Measurements from ENCODE around the gene FAM177A1. TPM values are rescaled to one million over a fixed set of nuclear protein-coding genes. Genes with fewer than 3 reads are reported as not detected.

FAM177A1 gene
- total and polyA plus RNA-seq, 2 donors (not counting 1 experiment from before 2014, with no cell fraction given): 63.4 to 64.6 TPM

DNA sequence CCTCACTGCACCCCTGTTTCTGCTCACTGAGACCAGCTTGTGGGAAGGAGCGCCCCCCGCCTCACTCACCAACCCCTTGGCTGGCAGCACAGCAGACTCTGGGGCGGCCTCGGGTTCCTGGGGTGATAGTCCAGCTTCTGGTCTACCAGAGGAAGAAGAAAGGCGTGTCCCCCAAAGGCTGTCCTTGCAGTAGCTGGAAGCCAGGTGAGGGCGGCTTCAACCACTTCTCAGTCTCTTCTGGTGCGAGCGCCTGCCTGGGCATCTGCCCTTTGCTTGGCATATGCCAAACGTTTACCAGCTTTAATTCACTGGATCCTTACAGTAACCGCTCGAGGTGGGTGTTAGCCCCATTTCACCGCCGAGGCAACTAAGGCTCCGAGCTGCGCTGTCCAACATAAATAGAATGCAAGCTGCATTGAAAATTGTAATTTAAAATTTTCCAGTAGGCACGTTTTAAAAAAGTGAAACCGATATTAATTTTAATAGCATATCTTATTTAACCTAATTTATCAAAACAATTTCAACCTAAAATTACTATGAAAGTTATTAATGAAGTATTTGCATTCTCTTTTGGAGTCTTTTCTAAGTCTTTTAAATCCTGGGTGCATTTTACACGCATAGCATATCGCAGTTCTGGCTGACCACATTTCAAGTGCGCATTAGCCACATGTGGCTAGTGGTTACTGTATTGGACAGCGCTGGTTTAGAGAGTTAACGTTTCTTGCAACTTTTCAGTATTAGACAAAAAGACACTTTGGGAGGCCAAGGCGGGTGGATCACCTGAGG is 872 bp downstream of the FAM177A1 start:
- H2AFZ ChIP-seq (ENCODE audit: low read length): peak overlapping the region; percentile 84
- peak in 1 of 2 donors; percentile 35 for DNase-seq (ENCODE audit: low read depth in 2 of 2)
- peak overlapping the region; percentile 97 for H3K27ac ChIP-seq (ENCODE audit: insufficient read depth, low read length)
- H3K9ac ChIP-seq (ENCODE audit: insufficient read depth, low read length): peak overlapping the region; percentile 96
- H3K79me2 ChIP-seq (ENCODE audit: control insufficient read depth, insufficient read depth, low read length): peaks cover 18% of the 10 kb centered on the region
- no peaks in the 10 kb centered on the region for H4K20me1 ChIP-seq (ENCODE audit: control insufficient read depth, extremely low read depth, insufficient read depth, low read length)
- H3K27me3 ChIP-seq (ENCODE audit: control insufficient read depth, insufficient read depth, low read length): no peaks in the 10 kb centered on the region
- peaks cover 2% of the 10 kb centered on the region for H3K36me3 ChIP-seq (ENCODE audit: control insufficient read depth, insufficient read depth, low read length)
- H3K4me1 ChIP-seq (ENCODE audit: control insufficient read depth, extremely low read depth, insufficient read depth, low read length): peaks cover 2% of the 10 kb centered on the region
- peak overlapping the region; percentile 93 for H3K4me2 ChIP-seq (ENCODE audit: extremely low read depth, insufficient read depth, low read length)
- no peaks in the 10 kb centered on the region for H3K9me3 ChIP-seq (ENCODE audit: control insufficient read depth, insufficient read depth, low read depth, low read length)
- H3K4me3 ChIP-seq (replicated peaks in 1 of 4; ENCODE audit: control extremely low read depth in 1 of 4, insufficient read depth in 1 of 4, low read depth in 3 of 4, low read length in 4 of 4): peak overlapping the region; percentile 90 to 98 (median 96)
- TF ChIP-seq EZH2 (IDR thresholded peaks at IDR 0.05; ENCODE audit: low read length, missing control alignments): no peak
- TF ChIP-seq, protein P1, sequence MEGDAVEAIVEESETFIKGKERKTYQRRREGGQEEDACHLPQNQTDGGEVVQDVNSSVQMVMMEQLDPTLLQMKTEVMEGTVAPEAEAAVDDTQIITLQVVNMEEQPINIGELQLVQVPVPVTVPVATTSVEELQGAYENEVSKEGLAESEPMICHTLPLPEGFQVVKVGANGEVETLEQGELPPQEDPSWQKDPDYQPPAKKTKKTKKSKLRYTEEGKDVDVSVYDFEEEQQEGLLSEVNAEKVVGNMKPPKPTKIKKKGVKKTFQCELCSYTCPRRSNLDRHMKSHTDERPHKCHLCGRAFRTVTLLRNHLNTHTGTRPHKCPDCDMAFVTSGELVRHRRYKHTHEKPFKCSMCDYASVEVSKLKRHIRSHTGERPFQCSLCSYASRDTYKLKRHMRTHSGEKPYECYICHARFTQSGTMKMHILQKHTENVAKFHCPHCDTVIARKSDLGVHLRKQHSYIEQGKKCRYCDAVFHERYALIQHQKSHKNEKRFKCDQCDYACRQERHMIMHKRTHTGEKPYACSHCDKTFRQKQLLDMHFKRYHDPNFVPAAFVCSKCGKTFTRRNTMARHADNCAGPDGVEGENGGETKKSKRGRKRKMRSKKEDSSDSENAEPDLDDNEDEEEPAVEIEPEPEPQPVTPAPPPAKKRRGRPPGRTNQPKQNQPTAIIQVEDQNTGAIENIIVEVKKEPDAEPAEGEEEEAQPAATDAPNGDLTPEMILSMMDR (conservative IDR thresholded peaks at IDR 0.05 in 1 of 2, IDR thresholded peaks at IDR 0.05 in 1 of 2; ENCODE audit: low read depth in 1 of 2, low read length in 2 of 2): no peak

GRCh38 chr14:35047976-35048513 is 2.0 kb downstream of the FAM177A1 start:
- H3K4me2 ChIP-seq (ENCODE audit: extremely low read depth, insufficient read depth, low read length): peak overlapping the region; percentile 32
- peak overlapping the region in 2 of 4 experiments; percentile 97 to 98 for H3K4me3 ChIP-seq (replicated peaks in 1 of 4; ENCODE audit: control extremely low read depth in 1 of 4, insufficient read depth in 1 of 4, low read depth in 3 of 4, low read length in 4 of 4)
- no peak for DNase-seq (ENCODE audit: low read depth in 2 of 2)
- no peaks in the 10 kb centered on the region for H3K27me3 ChIP-seq (ENCODE audit: control insufficient read depth, insufficient read depth, low read length)
- H3K79me2 ChIP-seq (ENCODE audit: control insufficient read depth, insufficient read depth, low read length): peaks cover 18% of the 10 kb centered on the region
- H3K4me1 ChIP-seq (ENCODE audit: control insufficient read depth, extremely low read depth, insufficient read depth, low read length): peaks cover 2% of the 10 kb centered on the region
- H4K20me1 ChIP-seq (ENCODE audit: control insufficient read depth, extremely low read depth, insufficient read depth, low read length): no peaks in the 10 kb centered on the region
- no peaks in the 10 kb centered on the region for H3K9me3 ChIP-seq (ENCODE audit: control insufficient read depth, insufficient read depth, low read depth, low read length)
- H3K36me3 ChIP-seq (ENCODE audit: control insufficient read depth, insufficient read depth, low read length): peaks cover 2% of the 10 kb centered on the region
- H3K27ac ChIP-seq (ENCODE audit: insufficient read depth, low read length): no peak overlapping the region
- TF ChIP-seq EZH2 (IDR thresholded peaks at IDR 0.05; ENCODE audit: low read length, missing control alignments): no peak
- TF ChIP-seq, protein P1 (conservative IDR thresholded peaks at IDR 0.05 in 1 of 2, IDR thresholded peaks at IDR 0.05 in 1 of 2; ENCODE audit: low read depth in 1 of 2, low read length in 2 of 2): no peak
- H3K9ac ChIP-seq (ENCODE audit: insufficient read depth, low read length): no peak overlapping the region
- no peak overlapping the region for H2AFZ ChIP-seq (ENCODE audit: low read length)

GRCh38 chr14:35050652-35051051 is 4.6 kb downstream of the FAM177A1 start:
- peaks cover 18% of the 10 kb centered on the region for H3K79me2 ChIP-seq (ENCODE audit: control insufficient read depth, insufficient read depth, low read length)
- no peak overlapping the region for H2AFZ ChIP-seq (ENCODE audit: low read length)
- no peak overlapping the region for H3K9ac ChIP-seq (ENCODE audit: insufficient read depth, low read length)
- no peaks in the 10 kb centered on the region for H4K20me1 ChIP-seq (ENCODE audit: control insufficient read depth, extremely low read depth, insufficient read depth, low read length)
- peaks cover 2% of the 10 kb centered on the region for H3K4me1 ChIP-seq (ENCODE audit: control insufficient read depth, extremely low read depth, insufficient read depth, low read length)
- H3K4me3 ChIP-seq (replicated peaks in 1 of 4; ENCODE audit: control extremely low read depth in 1 of 4, insufficient read depth in 1 of 4, low read depth in 3 of 4, low read length in 4 of 4): no peak overlapping the region
- no peaks in the 10 kb centered on the region for H3K9me3 ChIP-seq (ENCODE audit: control insufficient read depth, insufficient read depth, low read depth, low read length)
- peak overlapping the region; percentile 37 for H3K27ac ChIP-seq (ENCODE audit: insufficient read depth, low read length)
- no peak overlapping the region for H3K4me2 ChIP-seq (ENCODE audit: extremely low read depth, insufficient read depth, low read length)
- H3K27me3 ChIP-seq (ENCODE audit: control insufficient read depth, insufficient read depth, low read length): no peaks in the 10 kb centered on the region
- TF ChIP-seq, protein P1 (conservative IDR thresholded peaks at IDR 0.05 in 1 of 2, IDR thresholded peaks at IDR 0.05 in 1 of 2; ENCODE audit: low read depth in 1 of 2, low read length in 2 of 2): no peak
- no peak for TF ChIP-seq EZH2 (IDR thresholded peaks at IDR 0.05; ENCODE audit: low read length, missing control alignments)
- H3K36me3 ChIP-seq (ENCODE audit: control insufficient read depth, insufficient read depth, low read length): peaks cover 2% of the 10 kb centered on the region
- peak; percentile 53 to 66 for DNase-seq (ENCODE audit: low read depth in 2 of 2)

Measured in fibroblast of lung (primary cell).